ENCODE results near the gene DEXI. TPM values are rescaled to one million over a fixed set of nuclear protein-coding genes. Genes with fewer than 3 reads are reported as not detected.
A peak's percentile ranks its signal among the peaks of the same experiment; 100 is the strongest.
"Not testable (repeated sequence)": the region's sequence is repeated elsewhere in the genome, so short reads cannot be mapped to it uniquely, and the experiment has no call there.

The DEXI gene
- total RNA-seq, 2 experiments from 2014 or later = 24.8 to 25.3 TPM

DNA sequence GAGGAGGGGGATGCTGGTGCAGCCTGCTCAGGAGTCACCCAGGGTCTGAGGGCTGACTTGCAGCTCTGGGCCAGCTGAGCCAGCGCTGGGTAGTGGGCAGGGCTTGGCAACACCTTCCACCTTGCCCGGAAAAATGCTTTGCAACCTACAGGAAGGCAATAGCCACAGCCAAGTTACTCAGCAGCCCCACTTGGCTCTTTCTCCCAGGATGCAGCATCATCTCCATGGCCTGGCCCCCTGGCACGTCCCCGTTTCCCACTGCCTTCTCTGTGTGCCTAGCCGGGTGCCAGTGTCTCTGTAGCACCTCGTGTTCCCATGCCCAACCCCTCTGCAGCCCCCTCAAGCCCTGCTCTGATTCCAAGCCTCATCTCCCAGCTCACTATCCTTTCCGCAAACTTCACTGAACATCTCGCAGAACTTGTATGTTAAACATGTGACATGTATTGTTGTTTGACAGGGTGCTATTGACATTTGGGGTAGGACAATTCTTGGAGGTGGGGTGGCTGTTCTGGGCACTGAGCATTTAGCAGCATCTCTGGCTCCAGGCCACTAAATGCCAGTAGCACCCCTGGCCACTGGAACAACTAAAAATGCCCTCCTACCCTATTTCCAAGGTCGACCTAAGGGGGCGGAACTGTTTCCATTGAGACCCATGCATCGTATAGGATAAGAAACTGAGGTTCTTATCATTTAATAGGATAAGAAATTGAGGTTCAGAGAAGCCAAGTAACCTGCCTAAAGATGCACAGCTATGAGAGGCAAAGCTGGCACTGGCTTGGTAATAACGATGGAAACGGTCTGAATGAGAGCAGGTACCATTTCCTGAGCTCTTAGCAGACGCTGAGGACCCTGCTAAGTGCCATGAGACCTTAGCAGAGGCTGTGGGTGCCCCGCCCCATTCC is 12.2 kb downstream of the DEXI start:
- TF ChIP-seq, protein P1, sequence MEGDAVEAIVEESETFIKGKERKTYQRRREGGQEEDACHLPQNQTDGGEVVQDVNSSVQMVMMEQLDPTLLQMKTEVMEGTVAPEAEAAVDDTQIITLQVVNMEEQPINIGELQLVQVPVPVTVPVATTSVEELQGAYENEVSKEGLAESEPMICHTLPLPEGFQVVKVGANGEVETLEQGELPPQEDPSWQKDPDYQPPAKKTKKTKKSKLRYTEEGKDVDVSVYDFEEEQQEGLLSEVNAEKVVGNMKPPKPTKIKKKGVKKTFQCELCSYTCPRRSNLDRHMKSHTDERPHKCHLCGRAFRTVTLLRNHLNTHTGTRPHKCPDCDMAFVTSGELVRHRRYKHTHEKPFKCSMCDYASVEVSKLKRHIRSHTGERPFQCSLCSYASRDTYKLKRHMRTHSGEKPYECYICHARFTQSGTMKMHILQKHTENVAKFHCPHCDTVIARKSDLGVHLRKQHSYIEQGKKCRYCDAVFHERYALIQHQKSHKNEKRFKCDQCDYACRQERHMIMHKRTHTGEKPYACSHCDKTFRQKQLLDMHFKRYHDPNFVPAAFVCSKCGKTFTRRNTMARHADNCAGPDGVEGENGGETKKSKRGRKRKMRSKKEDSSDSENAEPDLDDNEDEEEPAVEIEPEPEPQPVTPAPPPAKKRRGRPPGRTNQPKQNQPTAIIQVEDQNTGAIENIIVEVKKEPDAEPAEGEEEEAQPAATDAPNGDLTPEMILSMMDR (IDR thresholded peaks at IDR 0.05) = no peak
- Mint-ChIP-seq H3K4me3 (no peak overlapping the region), H3K9me3 (no peaks in the 10 kb centered on the region), H3K27ac (peak overlapping the region; percentile 17), H3K27me3 (no peaks in the 10 kb centered on the region), H3K4me1 (ENCODE audit: low read depth) (peaks cover 25% of the 10 kb centered on the region), H3K36me3 (ENCODE audit: low read depth) (peaks cover 23% of the 10 kb centered on the region)
- no peak for DNase-seq
- CTCF ChIA-PET = interaction anchor here (0.6 to 1.5 kb wide), 3 partner anchors 11 to 193 kb away, joined by 3 to 4 read pairs (median 3); partner anchors contain the start of gene DEXI
- POLR2A ChIA-PET = interaction anchor here (1.4 kb wide), 2 partner anchors 10 to 11 kb away, joined by 4 to 5 read pairs; no protein-coding TSS in a partner anchor
- intact Hi-C loops (cut with micrococcal nuclease) = loop anchor here (10.0 kb wide), 1 partner anchor 155 kb away; no protein-coding TSS in a partner anchor
- no peak for ATAC-seq

DNA sequence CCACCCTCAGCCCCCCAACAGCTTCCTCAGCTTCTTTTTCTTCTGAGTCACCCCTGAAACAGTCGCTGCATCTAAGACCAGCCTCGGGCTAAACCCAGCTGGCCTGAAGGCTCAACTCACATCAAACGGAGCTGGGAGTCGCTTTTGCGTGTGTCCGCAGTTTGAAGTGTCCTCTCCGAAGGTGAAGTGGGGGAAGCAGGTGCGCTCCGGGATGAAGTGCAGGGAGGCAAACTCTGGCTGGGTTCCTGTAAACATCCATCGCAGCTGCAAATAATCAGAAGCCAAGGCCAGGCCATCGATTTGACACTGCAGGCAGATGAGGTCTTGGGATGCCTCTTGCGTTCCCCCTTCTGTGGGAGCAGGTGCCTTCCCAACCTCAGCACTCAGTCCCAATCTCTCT is 13.2 kb downstream of the DEXI start:
- not testable (repeated sequence) for H3K27me3 Mint-ChIP-seq

DNA sequence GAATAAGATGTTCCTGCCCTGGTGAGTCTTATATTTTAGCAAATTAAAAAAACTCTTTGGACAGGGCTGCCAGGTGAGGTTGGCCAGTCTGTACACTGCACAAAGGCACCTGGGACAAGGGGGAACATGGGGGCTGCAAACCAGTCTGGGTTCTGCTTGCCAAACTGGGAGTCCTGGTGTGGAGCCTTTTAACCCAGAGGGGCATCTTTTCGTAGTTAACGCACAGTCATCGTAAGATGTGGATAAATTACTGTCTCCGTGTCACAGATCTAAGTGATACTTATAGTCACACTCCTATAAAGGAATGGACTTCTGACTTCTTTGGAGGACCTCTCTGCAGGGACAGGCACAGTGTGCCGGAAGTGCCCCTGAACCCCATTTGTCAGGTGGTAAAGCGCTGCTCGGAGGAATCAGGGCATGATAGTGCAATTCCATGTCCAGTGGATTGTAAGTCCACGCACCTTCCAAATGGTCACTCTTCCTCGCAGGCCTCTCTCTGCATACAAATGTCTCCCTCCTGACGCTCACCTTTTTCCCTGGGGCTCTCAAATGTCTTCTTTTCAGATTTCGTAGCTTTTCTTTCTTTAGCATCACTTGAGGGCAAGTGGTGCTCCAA is 14.7 kb downstream of the DEXI start:
- Mint-ChIP-seq H3K27me3 (no peaks in the 10 kb centered on the region), H3K4me3 (no peak overlapping the region), H3K4me1 (ENCODE audit: low read depth) (peaks cover 9% of the 10 kb centered on the region), H3K27ac (no peak overlapping the region), H3K36me3 (ENCODE audit: low read depth) (peaks cover 21% of the 10 kb centered on the region), H3K9me3 (no peaks in the 10 kb centered on the region)
- TF ChIP-seq, protein P1 (IDR thresholded peaks at IDR 0.05) = no peak
- DNase-seq = no peak
- no peak for ATAC-seq
- CTCF ChIA-PET = interaction anchor here (1.2 kb wide), 1 partner anchor 12 kb away, joined by 3 read pairs; no protein-coding TSS in a partner anchor
- POLR2A ChIA-PET = no interaction called here
- intact Hi-C loops (cut with micrococcal nuclease) = loop anchor here (10.0 kb wide), 1 partner anchor 153 kb away; no protein-coding TSS in a partner anchor

More for the DNA sequence above, 13.2 kb downstream of the DEXI start:
- intact Hi-C loops (cut with micrococcal nuclease) = loop anchor here (10.0 kb wide), 1 partner anchor 154 kb away; no protein-coding TSS in a partner anchor
- DNase-seq, POLR2A ChIA-PET, H3K4me3 Mint-ChIP-seq, H3K9me3 Mint-ChIP-seq, ATAC-seq, H3K27ac Mint-ChIP-seq: not testable (repeated sequence)
- CTCF ChIA-PET = interaction anchor here (1.1 kb wide), 1 partner anchor 10 kb away, joined by 6 read pairs; no protein-coding TSS in a partner anchor
- Mint-ChIP-seq H3K4me1 (ENCODE audit: low read depth) (peaks cover 21% of the 10 kb centered on the region), H3K36me3 (ENCODE audit: low read depth) (peaks cover 27% of the 10 kb centered on the region)

DNA sequence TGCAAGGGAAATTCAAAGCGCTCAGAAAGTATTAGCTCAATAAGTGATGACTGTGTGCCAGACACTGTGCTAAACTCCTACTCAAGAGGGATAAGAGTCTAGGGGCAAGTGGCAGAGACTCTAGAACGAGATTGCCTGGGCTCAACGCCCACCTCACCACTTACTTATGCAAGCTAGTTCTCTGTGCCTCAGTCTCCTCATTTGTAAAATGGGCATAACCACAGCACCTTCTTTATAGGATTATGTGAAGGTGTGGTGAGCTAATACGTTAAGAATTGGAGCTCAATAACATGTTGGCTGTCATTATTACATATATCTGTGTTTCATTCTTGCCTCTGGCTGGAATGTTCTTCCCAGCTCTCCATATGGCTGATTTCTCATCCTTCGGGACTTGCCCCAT is 15.4 kb downstream of the DEXI start:
- H3K27ac Mint-ChIP-seq = no peak overlapping the region
- intact Hi-C loops (cut with micrococcal nuclease) = loop anchor here (10.0 kb wide), 1 partner anchor 152 kb away; no protein-coding TSS in a partner anchor
- ChIA-PET CTCF (interaction anchor here (1.1 kb wide), 1 partner anchor 412 kb away, joined by 3 read pairs; no protein-coding TSS in a partner anchor), POLR2A (no interaction called here)
- no peaks in the 10 kb centered on the region for H3K9me3 Mint-ChIP-seq
- H3K36me3 Mint-ChIP-seq (ENCODE audit: low read depth) = peaks cover 21% of the 10 kb centered on the region
- peaks cover 7% of the 10 kb centered on the region for H3K4me1 Mint-ChIP-seq (ENCODE audit: low read depth)
- ATAC-seq (no peak), DNase-seq (no peak)
- no peak overlapping the region for H3K4me3 Mint-ChIP-seq
- no peaks in the 10 kb centered on the region for H3K27me3 Mint-ChIP-seq
- TF ChIP-seq, protein P1 (IDR thresholded peaks at IDR 0.05) = no peak

DNA sequence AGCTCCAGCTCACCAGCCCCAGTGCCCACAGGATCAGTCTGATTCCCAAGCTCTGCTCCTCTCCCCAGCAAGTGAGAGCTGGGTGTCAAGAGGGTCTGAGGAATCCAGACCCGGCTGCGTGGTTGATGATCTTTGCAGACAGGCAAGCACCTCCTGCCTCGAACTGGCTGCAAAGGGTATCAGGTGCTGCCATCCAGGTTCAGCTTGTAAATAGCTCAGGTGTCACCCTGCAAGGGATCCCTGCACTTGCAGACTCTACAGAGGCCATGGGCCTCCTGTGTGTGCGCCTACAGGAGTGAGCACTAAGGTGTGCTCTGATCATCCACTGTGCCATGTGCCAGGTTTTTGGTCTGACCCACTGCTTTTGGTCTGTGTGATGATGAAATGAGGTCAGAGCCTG is 16.2 kb downstream of the DEXI start:
- Mint-ChIP-seq H3K36me3 (ENCODE audit: low read depth) (peaks cover 21% of the 10 kb centered on the region), H3K4me1 (ENCODE audit: low read depth) (peaks cover 4% of the 10 kb centered on the region), H3K9me3 (no peaks in the 10 kb centered on the region), H3K27ac (no peak overlapping the region), H3K27me3 (no peaks in the 10 kb centered on the region), H3K4me3 (no peak overlapping the region)
- ATAC-seq (no peak), DNase-seq (no peak)
- intact Hi-C loops (cut with micrococcal nuclease) = loop anchor here (10.0 kb wide), 1 partner anchor 151 kb away; no protein-coding TSS in a partner anchor
- ChIA-PET POLR2A (interaction anchor here (1.0 kb wide), 2 partner anchors 11 to 47 kb away, joined by 3 read pairs; no protein-coding TSS in a partner anchor), CTCF (interaction anchor here (1.1 kb wide), 1 partner anchor 411 kb away, joined by 3 read pairs; no protein-coding TSS in a partner anchor)
- TF ChIP-seq, protein P1 (IDR thresholded peaks at IDR 0.05) = no peak

DNA sequence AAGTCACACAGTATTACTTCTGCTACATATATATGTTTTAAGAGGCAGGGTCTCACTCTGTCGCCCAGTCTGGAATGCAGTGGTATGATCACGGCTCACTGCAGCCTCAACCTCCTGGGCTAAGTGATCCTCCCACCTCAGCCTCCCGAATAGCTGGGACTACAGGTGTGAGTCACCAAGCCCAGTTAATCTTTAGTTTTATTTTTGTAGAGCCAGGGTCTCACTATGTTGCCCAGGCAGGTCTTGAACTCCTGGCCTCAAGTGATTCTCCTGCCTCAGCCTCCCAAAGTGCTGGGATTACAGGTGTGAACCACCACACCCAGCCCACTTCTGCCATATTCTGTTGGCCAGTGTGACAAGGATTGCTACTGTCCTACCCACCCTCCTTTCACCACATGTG is 17.0 kb downstream of the DEXI start:
- not testable (repeated sequence) for H3K27ac Mint-ChIP-seq; DNase-seq; H3K27me3 Mint-ChIP-seq; H3K4me1 Mint-ChIP-seq (ENCODE audit: low read depth); ATAC-seq; H3K4me3 Mint-ChIP-seq; H3K9me3 Mint-ChIP-seq
- POLR2A ChIA-PET = interaction anchor here (1.0 kb wide), 2 partner anchors 12 to 47 kb away, joined by 3 read pairs; no protein-coding TSS in a partner anchor
- CTCF ChIA-PET = interaction anchor here (1.9 kb wide), 1 partner anchor 35 kb away, joined by 5 read pairs; no protein-coding TSS in a partner anchor
- intact Hi-C loops (cut with micrococcal nuclease) = loop anchor here (10.0 kb wide), 1 partner anchor 150 kb away; no protein-coding TSS in a partner anchor
- peaks cover 21% of the 10 kb centered on the region for H3K36me3 Mint-ChIP-seq (ENCODE audit: low read depth)

Measured in activated CD8-positive, alpha-beta T cell treated with anti-CD3 and anti-CD28 coated beads for 36 hours (primary cell).